DMS53 treated with DMSO at 0.1 percent for 48 hours (cell line): ENCODE measurements around the gene MLLT1.

ENCODE experiments used
- DNase-seq: peaks from one replicate; lab custom pipeline; 2025; ENCODE audit not compliant: unreplicated experiment; lab: John Stamatoyannopoulos, UW

Gene MLLT1

GRCh38 chr19:6260376-6260775 is 19.4 kb downstream of the MLLT1 start:
- no peak for DNase-seq

DNA sequence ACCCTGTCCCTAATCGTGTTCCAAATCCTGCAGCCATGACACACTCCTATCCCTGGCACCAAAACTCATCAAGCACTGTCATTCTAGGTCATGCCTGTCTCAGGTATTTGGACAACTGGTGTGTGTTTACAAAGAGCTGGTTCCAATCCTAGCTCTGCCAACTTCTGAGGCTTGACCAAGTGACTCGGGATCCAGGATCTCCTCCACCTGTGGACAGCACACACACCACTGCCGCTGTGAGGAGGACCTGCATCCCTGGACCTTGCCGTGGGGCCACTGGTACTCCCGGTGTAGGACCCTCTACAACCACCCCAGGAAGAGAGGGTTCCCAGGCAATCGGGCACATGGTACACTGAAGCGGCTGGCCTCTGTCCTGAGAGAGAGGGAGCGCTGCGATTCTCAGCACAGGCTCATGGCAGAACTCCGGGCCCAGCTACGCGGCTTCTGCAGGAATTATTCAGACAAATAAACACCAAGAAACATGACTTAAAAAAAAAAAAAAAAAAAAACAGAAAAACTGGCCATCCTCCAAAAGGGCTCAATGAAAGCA is 20.4 kb downstream of the MLLT1 start:
- no peak for DNase-seq

DNA sequence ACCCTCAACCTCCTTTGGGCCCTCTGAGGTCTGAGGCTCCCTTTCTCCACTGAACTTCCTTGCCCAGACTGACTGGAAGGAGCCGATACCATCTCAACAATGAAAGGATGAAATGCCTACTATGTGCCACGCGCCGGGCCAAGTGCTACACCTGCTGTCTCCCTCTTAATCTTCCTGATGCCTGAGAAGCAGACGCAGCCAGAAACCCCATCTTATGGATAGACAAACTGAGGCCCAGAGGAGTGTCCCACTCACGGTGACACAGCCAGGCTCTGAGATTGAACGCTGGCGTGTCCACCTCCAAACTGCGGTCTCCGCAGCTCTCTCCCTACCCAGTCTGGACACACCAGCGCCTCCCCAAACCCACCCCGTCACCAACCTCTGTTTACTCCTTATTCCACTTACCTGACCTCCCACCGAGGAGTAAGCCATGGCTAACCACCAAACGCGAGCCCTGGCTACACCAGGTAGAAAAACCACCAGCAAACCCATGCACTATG is 20.9 kb downstream of the MLLT1 start:
- DNase-seq = no peak

DNA sequence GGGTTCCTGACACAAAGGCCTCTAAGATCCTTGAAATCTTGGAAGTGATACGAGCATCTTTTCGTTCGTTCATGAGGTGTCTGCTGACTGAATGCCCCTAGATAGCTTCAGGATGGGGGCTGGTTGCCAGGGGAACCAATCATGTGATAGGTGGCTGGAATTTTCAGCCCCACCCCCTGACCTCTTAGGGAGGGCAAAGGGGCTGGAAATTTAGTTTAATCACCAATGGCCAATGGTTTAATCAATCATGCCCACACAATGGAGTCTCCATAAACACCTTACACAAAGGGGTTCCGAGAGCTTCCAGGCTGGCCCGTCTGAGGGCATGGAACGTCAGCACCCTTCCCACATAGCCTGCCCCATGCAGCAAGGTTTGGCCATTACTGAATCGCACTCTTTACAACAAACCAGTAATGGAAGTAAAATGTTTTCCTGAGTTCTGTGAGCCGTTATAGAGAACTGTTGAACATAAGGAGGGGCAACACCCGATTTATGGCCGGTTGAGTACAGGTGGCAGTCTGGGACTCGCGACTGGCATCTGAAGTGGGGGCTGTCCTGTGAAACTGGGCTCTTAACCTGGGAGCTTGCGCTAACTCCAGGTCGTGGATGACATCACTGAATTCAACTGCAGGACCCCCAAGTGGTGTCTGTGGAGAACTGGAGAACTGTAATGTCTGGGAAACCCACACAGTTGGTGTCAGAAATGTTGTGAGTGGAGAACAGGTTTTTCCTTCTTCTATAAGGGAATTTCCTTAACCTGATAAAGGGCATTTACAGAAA is 25.6 kb downstream of the MLLT1 start:
- DNase-seq = no peak

DNA sequence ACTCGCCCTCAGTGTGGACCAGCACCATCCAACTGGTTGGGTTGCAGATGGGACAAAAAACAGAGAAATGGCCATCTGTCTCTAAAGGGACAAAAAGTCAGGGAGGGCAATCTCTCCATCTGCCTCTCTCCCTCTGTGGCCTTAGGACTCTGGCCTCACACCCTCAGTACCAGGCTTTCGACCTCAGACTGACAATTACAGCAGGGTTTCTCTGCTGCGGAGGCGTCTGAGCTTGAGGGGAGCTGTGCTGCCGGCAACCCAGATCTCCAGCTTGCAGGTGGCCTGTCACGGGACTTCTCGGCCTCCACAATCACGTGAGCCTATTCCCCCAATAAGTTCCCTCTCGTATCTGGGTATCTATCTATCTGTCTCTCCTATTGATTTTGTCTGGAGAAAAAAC is 27.7 kb downstream of the MLLT1 start:
- DNase-seq = no peak

- no peak for DNase-seq
Measured at GRCh38 chr19:6250909-6251308, 28.9 kb downstream of the MLLT1 start.

DNA sequence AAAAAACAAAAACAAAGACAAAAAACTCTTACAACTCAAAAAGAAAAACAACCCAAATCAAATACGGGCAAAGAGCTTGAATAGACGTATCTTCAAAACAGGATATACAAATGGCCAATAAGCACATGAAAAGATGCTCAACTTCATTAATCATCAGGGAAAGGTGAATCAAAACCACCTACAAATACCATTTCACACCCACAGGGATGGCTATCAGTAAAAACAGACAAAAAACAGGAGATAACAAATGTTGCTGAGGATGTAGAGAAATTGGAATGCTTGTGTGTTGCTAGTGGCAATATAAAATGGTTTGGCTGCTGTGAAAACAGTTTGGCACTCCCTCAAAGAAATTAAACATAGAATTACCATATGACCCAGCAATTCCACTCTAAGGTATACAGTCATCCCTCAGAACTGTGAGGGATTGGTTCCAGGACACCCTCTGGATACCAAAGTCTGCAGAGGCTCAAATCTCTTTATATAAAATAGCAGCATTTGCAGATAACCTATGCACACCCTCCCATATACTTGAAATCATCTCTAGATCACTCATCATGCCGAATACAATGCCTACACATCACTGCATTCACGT is 29.7 kb downstream of the MLLT1 start:
- DNase-seq = no peak

- no peak for DNase-seq
Measured at GRCh38 chr19:6249296-6249695, 30.5 kb downstream of the MLLT1 start.

DNA sequence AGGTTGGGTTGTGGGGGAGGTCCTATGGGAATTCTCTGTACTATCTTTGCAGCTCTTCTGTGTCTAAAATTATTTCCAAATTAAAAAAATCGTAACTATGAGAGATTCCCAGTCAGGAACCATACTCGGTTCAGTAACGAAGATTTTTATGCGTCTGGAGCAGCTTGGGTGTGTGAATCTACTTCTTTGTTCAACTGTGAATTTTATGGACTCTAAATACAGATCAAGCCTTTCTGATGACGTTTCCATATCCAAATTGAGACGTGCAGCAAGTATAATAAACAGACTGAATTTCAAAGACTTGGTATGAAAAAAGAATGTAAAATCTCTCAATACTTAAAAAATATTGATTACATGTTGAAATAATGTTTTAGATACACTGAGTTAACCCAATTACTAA is 30.9 kb downstream of the MLLT1 start:
- DNase-seq = no peak

DNA sequence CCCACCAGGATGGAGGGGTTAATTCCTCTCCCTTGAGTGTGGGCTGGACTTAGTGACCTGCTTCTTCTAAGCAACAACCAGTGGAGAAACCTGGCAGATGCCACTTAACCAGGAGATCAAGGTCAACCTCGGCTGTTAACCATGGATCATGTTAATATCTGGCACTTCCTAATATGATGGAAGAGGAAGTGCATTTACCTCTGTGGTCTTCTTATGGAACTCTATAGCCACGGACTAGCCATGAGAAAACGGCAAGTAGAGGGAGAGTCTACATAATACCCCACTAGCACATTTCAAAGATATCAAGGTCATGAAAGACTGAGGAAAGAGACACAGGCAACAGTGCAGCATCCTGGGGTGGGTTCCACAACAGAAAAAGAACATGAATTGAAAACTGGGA is 31.4 kb downstream of the MLLT1 start:
- no peak for DNase-seq

GRCh38 chr19:6247007-6247288 is 32.8 kb downstream of the MLLT1 start:
- DNase-seq = no peak

- no peak for DNase-seq
Measured at GRCh38 chr19:6246174-6247006, 33.4 kb downstream of the MLLT1 start.

- no peak for DNase-seq
Measured at GRCh38 chr19:6242677-6243076, 37.1 kb downstream of the MLLT1 start.

GRCh38 chr19:6241680-6242377 is 37.9 kb downstream of the MLLT1 start:
- no peak for DNase-seq

DNA sequence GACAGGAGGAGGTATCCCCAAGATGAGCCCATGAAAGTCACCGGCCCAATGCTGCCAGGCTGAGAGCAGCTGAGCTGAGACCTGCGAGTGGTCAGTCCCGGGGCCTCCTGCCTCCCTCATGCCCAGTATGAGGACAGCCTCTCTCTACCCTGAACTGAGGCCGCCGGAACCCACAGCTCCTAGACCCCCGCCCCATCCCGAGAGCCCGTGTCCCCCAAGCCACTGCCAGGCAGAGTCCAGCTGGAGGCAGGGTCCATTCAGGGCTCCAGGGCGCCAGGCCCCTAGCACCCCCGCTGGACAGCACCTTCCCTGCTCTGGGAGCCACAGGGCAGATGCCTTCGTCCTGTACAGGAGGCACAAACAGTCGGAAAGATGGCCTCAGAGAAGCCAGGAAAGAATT is 38.7 kb downstream of the MLLT1 start:
- no peak for DNase-seq

GRCh38 chr19:6239871-6240676 is 39.7 kb downstream of the MLLT1 start:
- no peak for DNase-seq

DNA sequence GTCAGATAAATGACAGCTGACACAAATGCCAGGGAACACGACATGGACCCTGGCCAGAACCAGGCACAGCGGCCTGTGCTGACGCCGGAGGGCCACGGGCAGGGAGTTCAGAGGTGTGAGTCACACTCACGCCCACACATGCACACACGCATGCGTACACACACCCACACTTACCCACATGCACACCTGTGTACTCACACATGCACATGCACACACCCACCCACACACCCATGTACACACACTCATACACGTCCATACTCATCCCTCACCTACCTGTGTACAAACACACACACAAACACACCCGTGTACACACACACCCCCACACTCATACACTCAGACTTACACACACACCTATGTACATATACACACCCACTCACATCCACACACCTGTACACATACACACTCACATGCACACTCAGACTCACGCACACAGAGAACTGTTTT is 40.4 kb downstream of the MLLT1 start:
- DNase-seq = no peak

- no peak for DNase-seq
Measured at GRCh38 chr19:6238643-6239281, 41.0 kb downstream of the MLLT1 start.

DNA sequence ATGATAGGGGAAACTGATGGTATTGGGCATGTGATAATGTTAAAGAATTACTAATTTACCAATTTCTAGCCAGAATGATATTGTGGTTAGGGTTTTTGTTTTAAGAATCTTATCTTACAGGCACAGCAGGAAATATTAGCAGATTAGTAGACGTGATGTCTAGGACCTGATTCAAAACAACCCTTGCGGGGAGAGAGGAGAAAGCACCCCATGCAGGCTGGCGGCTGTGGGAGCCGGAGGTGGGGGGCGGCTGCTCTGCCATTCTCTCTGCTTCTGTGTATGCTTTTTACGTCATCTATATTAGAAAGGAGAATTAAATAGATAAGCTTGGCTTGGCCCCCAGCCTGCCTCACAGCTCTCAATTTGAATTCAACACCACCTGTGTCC is 41.5 kb downstream of the MLLT1 start:
- DNase-seq = no peak
